Measurements from ENCODE around the gene ADRA2C. TPM values are rescaled to one million over a fixed set of nuclear protein-coding genes. Genes with fewer than 3 reads are reported as not detected.

ADRA2C gene
- total and polyA plus RNA-seq, 2 of the 13 experiments (the other 11 are each of a cell fraction or from before 2014, with no cell fraction given), result 15.4 to 69.7 TPM

GRCh38 chr4:3784454-3785291, 18.5 kb downstream of the ADRA2C start (continued):
- TF ChIP-seq HOXA9 (CRISPR knock-in tag; IDR thresholded peaks at IDR 0.05; ENCODE audit: borderline replicate concordance), result peak; percentile 65; the same call in 1 of the 2 replicates
- 0 out of 2 replicates have a peak, but pooled peaks have one; percentile 85 for TF ChIP-seq FOXO4 (CRISPR knock-in tag; conservative IDR thresholded peaks at IDR 0.05)
- 0 out of 2 replicates have a peak, but pooled peaks have one; percentile 48 for TF ChIP-seq TRIM24 (CRISPR knock-in tag; IDR thresholded peaks at IDR 0.05)
- TF ChIP-seq PHF8 (CRISPR knock-in tag; IDR thresholded peaks at IDR 0.05), result peak; percentile 54; the same call in 1 of the 2 replicates
- TF ChIP-seq NR3C1 (CRISPR knock-in tag; IDR thresholded peaks at IDR 0.05), result no peak
- TF ChIP-seq CSRNP2 (CRISPR knock-in tag; conservative IDR thresholded peaks at IDR 0.05; ENCODE audit: low read depth), result peak; percentile 89; the same call in 1 of the 2 replicates
- TF ChIP-seq TGIF2 (CRISPR knock-in tag; IDR thresholded peaks at IDR 0.05), result 0 out of 2 replicates have a peak, but pooled peaks have one; percentile 37
- no peak for TF ChIP-seq USF2 (IDR thresholded peaks at IDR 0.05; ENCODE audit: low read depth, low read length)
- TF ChIP-seq USF2 (CRISPR knock-in tag; IDR thresholded peaks at IDR 0.05; ENCODE audit: borderline replicate concordance), result no peak
- peak; percentile 90; the same call in 1 of the 2 replicates for TF ChIP-seq ZNF350 (CRISPR knock-in tag; IDR thresholded peaks at IDR 0.05; ENCODE audit: borderline replicate concordance, low read depth)
- TF ChIP-seq ZBTB34 (CRISPR knock-in tag; IDR thresholded peaks at IDR 0.05), result no peak; the same call in 1 of the 2 replicates
- 0 out of 2 replicates have a peak, but pooled peaks have one; percentile 66 for TF ChIP-seq ZNF136 (CRISPR knock-in tag; IDR thresholded peaks at IDR 0.05; ENCODE audit: low read depth)
- peak; percentile 70 for TF ChIP-seq ZNF343 (CRISPR knock-in tag; IDR thresholded peaks at IDR 0.05)
- TF ChIP-seq MYPOP (CRISPR knock-in tag; IDR thresholded peaks at IDR 0.05), result peak; percentile 85
- no peak for TF ChIP-seq ZNF484 (CRISPR knock-in tag; IDR thresholded peaks at IDR 0.05; ENCODE audit: borderline replicate concordance, low read depth)
- TF ChIP-seq ASH2L (IDR thresholded peaks at IDR 0.05; ENCODE audit: insufficient read length, low read depth, low read length), result peak; percentile 91
- TF ChIP-seq LCORL (IDR thresholded peaks at IDR 0.05), result no peak
- peak; percentile 99 for TF ChIP-seq LCORL (CRISPR knock-in tag; IDR thresholded peaks at IDR 0.05)
- TF ChIP-seq ZSCAN25 (CRISPR knock-in tag; IDR thresholded peaks at IDR 0.05), result peak; percentile 92
- TF ChIP-seq CREB3 (CRISPR knock-in tag; IDR thresholded peaks at IDR 0.05), result no peak

Measured in HepG2 (cell line).